Progenitor cell of endocrine pancreas (in vitro differentiated cells): ENCODE data around the gene ZNF655. TPM values are rescaled to one million over a fixed set of nuclear protein-coding genes. Genes with fewer than 3 reads are reported as not detected.
A peak's percentile ranks its signal among the peaks of the same experiment; 100 is the strongest.

Source experiments
- DNase-seq: peaks from one replicate; pipeline ENCODE4 v3.0.0; 2021; ENCODE audit warnings: low spot score; ENCODE audit not compliant: unreplicated experiment
- H3K27ac Mint-ChIP-seq: 2 replicates; pipeline ENCODE4 v1.8.0; 2021; ENCODE audit warnings: mild to moderate bottlenecking, moderate library complexity, mixed read lengths
- H3K27me3 Mint-ChIP-seq: 2 replicates; pipeline ENCODE4 v1.8.0; 2021; ENCODE audit warnings: mixed read lengths
- H3K36me3 Mint-ChIP-seq: 2 replicates; pipeline ENCODE4 v1.8.0; 2022; ENCODE audit warnings: mixed read lengths; ENCODE audit not compliant: insufficient read depth
- H3K4me1 Mint-ChIP-seq: 2 replicates; pipeline ENCODE4 v1.8.0; 2021; ENCODE audit warnings: low read depth, mixed read lengths
- H3K4me3 Mint-ChIP-seq: 2 replicates; pipeline ENCODE4 v1.8.0; 2021; ENCODE audit warnings: low read depth, mild to moderate bottlenecking, moderate library complexity, mixed read lengths
- H3K9me3 Mint-ChIP-seq: 2 replicates; pipeline ENCODE4 v1.8.0; 2021; ENCODE audit warnings: low read depth, mixed read lengths
- CTCF ChIP-seq: fragments of 200-600 bp; sonication (generic); IDR thresholded peaks from one replicate; pipeline ENCODE4 v1.5.0; 2021; ENCODE audit warnings: antibody characterized with exemption, mild to moderate bottlenecking; ENCODE audit not compliant: unreplicated experiment
- total RNA-seq: library from RNA; stranded (reverse); gene quantifications from 2 replicates; pipeline ENCODE4 v1.2.1, GENCODE V29; 2021

Gene ZNF655
- total RNA-seq, 1 donor from 2014 or later = 72.6 TPM

- peaks cover 16% of the 10 kb centered on the region for H3K36me3 Mint-ChIP-seq
- no peak overlapping the region for H3K27ac Mint-ChIP-seq
- DNase-seq = no peak
- no peaks in the 10 kb centered on the region for H3K27me3 Mint-ChIP-seq
- no peak overlapping the region for H3K4me3 Mint-ChIP-seq
- TF ChIP-seq CTCF = no peak
- H3K9me3 Mint-ChIP-seq = no peaks in the 10 kb centered on the region
- peaks cover 21% of the 10 kb centered on the region for H3K4me1 Mint-ChIP-seq
Observed at GRCh38 chr7:99554939-99555338, 3.5 kb upstream of the ZNF655 start.

GRCh38 chr7:99557196-99557607 is 1.2 kb upstream of the ZNF655 start:
- Mint-ChIP-seq H3K4me1 (peaks cover 15% of the 10 kb centered on the region), H3K27ac (peak overlapping the region; percentile 99), H3K9me3 (no peaks in the 10 kb centered on the region), H3K4me3 (peak overlapping the region; percentile 99), H3K27me3 (no peaks in the 10 kb centered on the region), H3K36me3 (peaks cover 16% of the 10 kb centered on the region)
- DNase-seq = no peak
- no peak for TF ChIP-seq CTCF

- Mint-ChIP-seq H3K27ac (peak overlapping the region; percentile 99), H3K36me3 (peaks cover 21% of the 10 kb centered on the region), H3K27me3 (no peaks in the 10 kb centered on the region), H3K9me3 (no peaks in the 10 kb centered on the region), H3K4me3 (peak overlapping the region; percentile 99), H3K4me1 (peaks cover 13% of the 10 kb centered on the region)
- no peak for DNase-seq
- TF ChIP-seq CTCF = no peak
Observed at GRCh38 chr7:99557940-99558305, 519 bp upstream of the ZNF655 start.

DNA sequence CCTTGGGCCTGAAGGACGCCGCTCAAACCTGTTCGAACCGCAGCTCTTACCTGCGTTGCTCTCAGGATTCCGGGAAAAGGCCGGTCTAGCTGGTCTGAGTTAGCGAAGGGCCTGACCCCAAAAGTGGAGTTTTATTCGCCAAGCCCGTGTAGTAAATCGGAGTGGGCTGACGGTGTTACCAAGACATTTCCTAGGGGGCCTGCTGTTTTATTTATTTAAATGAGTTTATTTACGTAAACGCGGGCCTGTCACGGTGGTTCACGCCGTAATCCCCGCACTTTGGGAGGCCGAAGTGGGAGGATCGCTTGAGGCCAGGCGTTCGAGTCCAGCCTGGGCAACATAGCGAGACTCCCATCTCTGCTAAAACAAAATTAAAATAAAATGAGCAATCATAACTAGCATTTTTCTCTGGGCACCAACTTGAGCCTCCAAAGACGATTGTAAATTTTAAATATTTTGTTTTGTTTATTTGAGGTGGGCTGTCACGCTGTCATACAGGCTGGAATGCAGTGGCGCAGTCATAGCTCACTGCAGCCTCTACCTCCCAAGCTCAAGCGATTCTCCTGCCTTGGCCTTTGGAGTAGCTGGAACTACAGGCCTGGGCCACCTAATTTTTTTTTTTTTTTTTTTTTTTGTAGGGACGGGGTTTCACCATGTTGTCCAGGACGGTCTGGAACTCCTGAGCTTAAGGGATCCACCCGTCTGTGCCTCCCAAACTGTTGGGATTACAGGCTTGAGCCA is 903 bp downstream of the ZNF655 start:
- Mint-ChIP-seq H3K27me3 (no peaks in the 10 kb centered on the region), H3K27ac (peak overlapping the region; percentile 99), H3K36me3 (peaks cover 25% of the 10 kb centered on the region), H3K4me1 (peaks cover 13% of the 10 kb centered on the region), H3K9me3 (no peaks in the 10 kb centered on the region), H3K4me3 (peak overlapping the region; percentile 99)
- no peak for DNase-seq
- TF ChIP-seq CTCF = no peak

DNA sequence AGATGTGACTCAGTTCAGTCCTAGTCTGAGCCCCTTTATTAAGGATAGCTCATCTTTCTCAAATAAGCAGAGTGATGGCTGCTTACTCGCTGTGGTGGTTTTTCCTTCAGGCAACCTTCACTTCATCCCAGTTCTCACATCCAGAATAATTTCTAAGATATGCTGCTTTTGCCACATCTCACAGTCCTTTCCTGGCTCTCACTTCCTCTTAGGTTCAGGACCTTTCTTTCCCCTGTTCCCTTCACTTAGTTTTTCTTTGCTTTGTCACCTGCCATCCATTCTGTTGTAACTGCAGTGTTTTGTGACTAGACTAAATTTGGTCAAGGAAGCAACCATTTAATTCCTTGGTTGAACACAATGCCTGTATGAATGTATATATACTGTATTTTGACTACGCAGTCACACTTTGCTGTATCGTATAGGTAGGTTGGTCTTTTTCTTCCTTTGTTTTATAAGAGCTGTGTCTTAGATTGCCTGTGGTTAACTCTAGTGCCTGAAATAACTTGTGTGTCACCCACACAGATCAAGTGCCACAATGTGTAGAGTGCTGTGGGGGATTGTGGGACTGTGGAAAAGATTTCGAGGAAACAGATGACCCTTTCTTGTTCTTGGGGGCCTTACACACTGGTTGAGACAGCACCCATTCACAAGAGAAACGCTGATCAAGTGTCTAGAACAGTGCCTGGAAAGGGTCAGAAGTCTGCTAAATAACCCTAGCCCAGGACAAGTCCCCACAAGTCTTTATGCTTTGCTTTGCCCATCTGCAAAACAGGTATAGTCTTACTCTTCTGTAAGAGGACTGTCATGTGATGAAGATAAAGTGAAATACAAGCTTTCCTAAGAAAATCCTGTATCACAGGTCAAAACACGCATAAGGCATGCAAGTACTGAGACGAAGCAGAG is 2.6 kb downstream of the ZNF655 start:
- Mint-ChIP-seq H3K4me1 (peaks cover 13% of the 10 kb centered on the region), H3K27me3 (no peaks in the 10 kb centered on the region)

More for the DNA sequence above, 2.6 kb downstream of the ZNF655 start:
- TF ChIP-seq CTCF = no peak
- Mint-ChIP-seq H3K4me3 (peak overlapping the region; percentile 66), H3K36me3 (peaks cover 30% of the 10 kb centered on the region), H3K9me3 (no peaks in the 10 kb centered on the region), H3K27ac (peak overlapping the region; percentile 73)
- no peak for DNase-seq
